Measurements from ENCODE around the gene CALHM2. TPM values are rescaled to one million over a fixed set of nuclear protein-coding genes. Genes with fewer than 3 reads are reported as not detected.

Gene CALHM2
- total RNA-seq, 1 experiment from 2014 or later: not detected

- Histone ChIP-seq H3K4me3 (ENCODE audit: low read length) (no peak overlapping the region), H3K9me2 (replicated peaks; ENCODE audit: insufficient read depth, low read length) (no peaks in the 10 kb centered on the region), H3K9me3 (ENCODE audit: low read length) (no peaks in the 10 kb centered on the region), H3K4me1 (ENCODE audit: low read length) (peaks cover 12% of the 10 kb centered on the region), H3K9ac (ENCODE audit: low read length) (no peak overlapping the region), H3K36me3 (ENCODE audit: insufficient read depth, low read length) (no peaks in the 10 kb centered on the region), H3K4me2 (ENCODE audit: low read depth, low read length, poor library complexity, severe bottlenecking) (no peak overlapping the region), H4K20me1 (ENCODE audit: insufficient read depth, low read depth, low read length) (no peaks in the 10 kb centered on the region), H2AFZ (ENCODE audit: low read length) (no peak overlapping the region), H3K79me2 (ENCODE audit: low read length) (no peaks in the 10 kb centered on the region), H3K27ac (ENCODE audit: low read length) (no peak overlapping the region), H3K27me3 (ENCODE audit: low read length) (no peaks in the 10 kb centered on the region)
- DNase-seq: peak; percentile 92
Measured at GRCh38 chr10:103481974-103482531, 29.9 kb upstream of the CALHM2 start.

GRCh38 chr10:103480521-103480920 is 28.4 kb upstream of the CALHM2 start:
- H3K9me3 ChIP-seq (ENCODE audit: low read length): no peaks in the 10 kb centered on the region
- peaks cover 16% of the 10 kb centered on the region for H3K4me1 ChIP-seq (ENCODE audit: low read length)
- no peak overlapping the region for H3K9ac ChIP-seq (ENCODE audit: low read length)
- no peak for DNase-seq
- H3K27me3 ChIP-seq (ENCODE audit: low read length): no peaks in the 10 kb centered on the region
- H3K9me2 ChIP-seq (replicated peaks; ENCODE audit: insufficient read depth, low read length): no peaks in the 10 kb centered on the region
- no peaks in the 10 kb centered on the region for H3K36me3 ChIP-seq (ENCODE audit: insufficient read depth, low read length)
- H3K4me2 ChIP-seq (ENCODE audit: low read depth, low read length, poor library complexity, severe bottlenecking): no peak overlapping the region
- no peak overlapping the region for H3K4me3 ChIP-seq (ENCODE audit: low read length)
- H3K27ac ChIP-seq (ENCODE audit: low read length): no peak overlapping the region
- H3K79me2 ChIP-seq (ENCODE audit: low read length): no peaks in the 10 kb centered on the region
- H2AFZ ChIP-seq (ENCODE audit: low read length): no peak overlapping the region
- no peaks in the 10 kb centered on the region for H4K20me1 ChIP-seq (ENCODE audit: insufficient read depth, low read depth, low read length)

GRCh38 chr10:103479135-103479534 is 27.0 kb upstream of the CALHM2 start, which contains the start of gene CALHM3:
TSS of gene CALHM3 (minus strand) at chr10:103479240. CDS start at chr10:103479032, 208 bp downstream.
- DNase-seq: no peak
- no peak within 1 kb of the TSS for H3K4me2 ChIP-seq (ENCODE audit: low read depth, low read length, poor library complexity, severe bottlenecking)
- H3K4me3 ChIP-seq (ENCODE audit: low read length): no peak within 1 kb of the TSS
- H2AFZ ChIP-seq (ENCODE audit: low read length): no peak within 1 kb of the TSS
- H3K27ac ChIP-seq (ENCODE audit: low read length): no peak within 1 kb of the TSS
- H3K4me1 ChIP-seq (ENCODE audit: low read length): peaks cover 16% of the 10 kb centered on the region
- H3K9me2 ChIP-seq (replicated peaks; ENCODE audit: insufficient read depth, low read length): no peaks in the 10 kb centered on the region
- no peaks in the 10 kb centered on the region for H3K79me2 ChIP-seq (ENCODE audit: low read length)
- no peaks in the 10 kb centered on the region for H3K9me3 ChIP-seq (ENCODE audit: low read length)
- no peak within 1 kb of the TSS for H3K9ac ChIP-seq (ENCODE audit: low read length)
- no peaks in the 10 kb centered on the region for H4K20me1 ChIP-seq (ENCODE audit: insufficient read depth, low read depth, low read length)
- H3K27me3 ChIP-seq (ENCODE audit: low read length): no peaks in the 10 kb centered on the region
- H3K36me3 ChIP-seq (ENCODE audit: insufficient read depth, low read length): no peaks in the 10 kb centered on the region

GRCh38 chr10:103478671-103479070 is 26.5 kb upstream of the CALHM2 start:
- no peak for DNase-seq
- H3K9me2 ChIP-seq (replicated peaks; ENCODE audit: insufficient read depth, low read length): no peaks in the 10 kb centered on the region
- no peak overlapping the region for H3K4me3 ChIP-seq (ENCODE audit: low read length)
- H4K20me1 ChIP-seq (ENCODE audit: insufficient read depth, low read depth, low read length): no peaks in the 10 kb centered on the region
- no peaks in the 10 kb centered on the region for H3K79me2 ChIP-seq (ENCODE audit: low read length)
- H3K36me3 ChIP-seq (ENCODE audit: insufficient read depth, low read length): no peaks in the 10 kb centered on the region
- no peaks in the 10 kb centered on the region for H3K27me3 ChIP-seq (ENCODE audit: low read length)
- no peak overlapping the region for H3K4me2 ChIP-seq (ENCODE audit: low read depth, low read length, poor library complexity, severe bottlenecking)
- H3K9me3 ChIP-seq (ENCODE audit: low read length): no peaks in the 10 kb centered on the region
- no peak overlapping the region for H3K9ac ChIP-seq (ENCODE audit: low read length)
- no peak overlapping the region for H2AFZ ChIP-seq (ENCODE audit: low read length)
- peaks cover 16% of the 10 kb centered on the region for H3K4me1 ChIP-seq (ENCODE audit: low read length)
- H3K27ac ChIP-seq (ENCODE audit: low read length): no peak overlapping the region

GRCh38 chr10:103476046-103476768 is 24.0 kb upstream of the CALHM2 start:
- Histone ChIP-seq H3K27me3 (ENCODE audit: low read length) (no peaks in the 10 kb centered on the region), H3K9ac (ENCODE audit: low read length) (no peak overlapping the region), H3K36me3 (ENCODE audit: insufficient read depth, low read length) (no peaks in the 10 kb centered on the region), H4K20me1 (ENCODE audit: insufficient read depth, low read depth, low read length) (no peaks in the 10 kb centered on the region), H3K79me2 (ENCODE audit: low read length) (no peaks in the 10 kb centered on the region), H3K9me2 (replicated peaks; ENCODE audit: insufficient read depth, low read length) (no peaks in the 10 kb centered on the region), H3K4me2 (ENCODE audit: low read depth, low read length, poor library complexity, severe bottlenecking) (no peak overlapping the region), H3K9me3 (ENCODE audit: low read length) (no peaks in the 10 kb centered on the region), H3K4me1 (ENCODE audit: low read length) (peaks cover 32% of the 10 kb centered on the region), H3K27ac (ENCODE audit: low read length) (no peak overlapping the region), H3K4me3 (ENCODE audit: low read length) (no peak overlapping the region), H2AFZ (ENCODE audit: low read length) (no peak overlapping the region)
- DNase-seq: peak; percentile 81

- Histone ChIP-seq H3K79me2 (ENCODE audit: low read length) (no peaks in the 10 kb centered on the region), H4K20me1 (ENCODE audit: insufficient read depth, low read depth, low read length) (no peaks in the 10 kb centered on the region), H3K27ac (ENCODE audit: low read length) (no peak overlapping the region), H3K9ac (ENCODE audit: low read length) (no peak overlapping the region), H3K4me3 (ENCODE audit: low read length) (no peak overlapping the region), H2AFZ (ENCODE audit: low read length) (no peak overlapping the region), H3K36me3 (ENCODE audit: insufficient read depth, low read length) (no peaks in the 10 kb centered on the region), H3K4me2 (ENCODE audit: low read depth, low read length, poor library complexity, severe bottlenecking) (no peak overlapping the region), H3K9me2 (replicated peaks; ENCODE audit: insufficient read depth, low read length) (no peaks in the 10 kb centered on the region), H3K4me1 (ENCODE audit: low read length) (peaks cover 39% of the 10 kb centered on the region), H3K27me3 (ENCODE audit: low read length) (no peaks in the 10 kb centered on the region), H3K9me3 (ENCODE audit: low read length) (no peaks in the 10 kb centered on the region)
- no peak for DNase-seq
Measured at GRCh38 chr10:103475437-103475836, 23.3 kb upstream of the CALHM2 start.

- H2AFZ ChIP-seq (ENCODE audit: low read length): no peak overlapping the region
- no peaks in the 10 kb centered on the region for H3K9me3 ChIP-seq (ENCODE audit: low read length)
- DNase-seq: no peak
- no peak overlapping the region for H3K9ac ChIP-seq (ENCODE audit: low read length)
- no peaks in the 10 kb centered on the region for H3K79me2 ChIP-seq (ENCODE audit: low read length)
- H3K36me3 ChIP-seq (ENCODE audit: insufficient read depth, low read length): no peaks in the 10 kb centered on the region
- H3K4me1 ChIP-seq (ENCODE audit: low read length): peaks cover 43% of the 10 kb centered on the region
- no peaks in the 10 kb centered on the region for H3K9me2 ChIP-seq (replicated peaks; ENCODE audit: insufficient read depth, low read length)
- H3K27ac ChIP-seq (ENCODE audit: low read length): no peak overlapping the region
- H4K20me1 ChIP-seq (ENCODE audit: insufficient read depth, low read depth, low read length): no peaks in the 10 kb centered on the region
- H3K27me3 ChIP-seq (ENCODE audit: low read length): no peaks in the 10 kb centered on the region
- no peak overlapping the region for H3K4me3 ChIP-seq (ENCODE audit: low read length)
- no peak overlapping the region for H3K4me2 ChIP-seq (ENCODE audit: low read depth, low read length, poor library complexity, severe bottlenecking)
Measured at GRCh38 chr10:103474077-103474476, 21.9 kb upstream of the CALHM2 start.

GRCh38 chr10:103473261-103473671 is 21.1 kb upstream of the CALHM2 start:
- Histone ChIP-seq H2AFZ (ENCODE audit: low read length) (no peak overlapping the region), H3K27me3 (ENCODE audit: low read length) (no peaks in the 10 kb centered on the region), H3K79me2 (ENCODE audit: low read length) (no peaks in the 10 kb centered on the region), H3K9me3 (ENCODE audit: low read length) (no peaks in the 10 kb centered on the region), H3K4me2 (ENCODE audit: low read depth, low read length, poor library complexity, severe bottlenecking) (no peak overlapping the region), H4K20me1 (ENCODE audit: insufficient read depth, low read depth, low read length) (no peaks in the 10 kb centered on the region), H3K9me2 (replicated peaks; ENCODE audit: insufficient read depth, low read length) (no peaks in the 10 kb centered on the region), H3K27ac (ENCODE audit: low read length) (no peak overlapping the region), H3K4me1 (ENCODE audit: low read length) (peaks cover 40% of the 10 kb centered on the region), H3K4me3 (ENCODE audit: low read length) (no peak overlapping the region), H3K36me3 (ENCODE audit: insufficient read depth, low read length) (no peaks in the 10 kb centered on the region), H3K9ac (ENCODE audit: low read length) (no peak overlapping the region)
- DNase-seq: no peak

Data from Karpas-422 (cell line).